Measurements from ENCODE around the gene PCBD2.
"Not testable (repeated sequence)": the region's sequence is repeated elsewhere in the genome, so short reads cannot be mapped to it uniquely, and the experiment has no call there.

The PCBD2 gene

GRCh38 chr5:134904610-134905245, at the start of gene PCBD2:
TSS of gene PCBD2 (plus strand) at chr5:134905131. CDS start at chr5:134905140, 9 bp downstream.
- H3K27ac ChIP-seq = peak within 1 kb of the TSS; percentile 96 to 100
- peak; percentile 93 for TF ChIP-seq CTCF (IDR thresholded peaks at IDR 0.05)
- peak within 1 kb of the TSS; percentile 98 for H3K4me3 ChIP-seq
- peak; percentile 93 for DNase-seq (ENCODE audit: low spot score)

- not testable (repeated sequence) for H3K4me3 ChIP-seq; DNase-seq (ENCODE audit: low spot score); H3K27ac ChIP-seq
Measured at GRCh38 chr5:134856465-134856864, 48.5 kb upstream of the PCBD2 start.

- no peak for DNase-seq (ENCODE audit: low spot score)
- no peak overlapping the region for H3K4me3 ChIP-seq
- no peak for TF ChIP-seq CTCF (IDR thresholded peaks at IDR 0.05)
- H3K27ac ChIP-seq = no peak overlapping the region
Measured at GRCh38 chr5:134857401-134857800, 47.5 kb upstream of the PCBD2 start.

GRCh38 chr5:134864707-134865106, 40.2 kb upstream of the PCBD2 start:
- DNase-seq (ENCODE audit: low spot score) = no peak
- TF ChIP-seq CTCF (IDR thresholded peaks at IDR 0.05) = no peak
- no peak overlapping the region for H3K4me3 ChIP-seq
- no peak overlapping the region for H3K27ac ChIP-seq

GRCh38 chr5:134873494-134873893, 31.4 kb upstream of the PCBD2 start:
- H3K27ac ChIP-seq = peak overlapping the region; percentile 97
- no peak for DNase-seq (ENCODE audit: low spot score)
- H3K4me3 ChIP-seq = peak overlapping the region; percentile 90
- no peak for TF ChIP-seq CTCF (IDR thresholded peaks at IDR 0.05)

GRCh38 chr5:134873987-134874830, 30.7 kb upstream of the PCBD2 start, which contains the start of gene TXNDC15:
TSS of gene TXNDC15 (plus strand) at chr5:134874371. CDS start at chr5:134874428, 57 bp downstream.
- Histone ChIP-seq H3K4me3 (peak within 1 kb of the TSS; percentile 90), H3K27ac (peak within 1 kb of the TSS; percentile 97)
- peak; percentile 89 for DNase-seq (ENCODE audit: low spot score)
- no peak for TF ChIP-seq CTCF (IDR thresholded peaks at IDR 0.05)

- Histone ChIP-seq H3K4me3 (peak overlapping the region; percentile 90), H3K27ac (peak overlapping the region; percentile 97)
- no peak for TF ChIP-seq CTCF (IDR thresholded peaks at IDR 0.05)
- peak; percentile 80 for DNase-seq (ENCODE audit: low spot score)
Measured at GRCh38 chr5:134874831-134875655, 29.9 kb upstream of the PCBD2 start.
